Measurements from ENCODE around the gene PRRC2B. TPM values are rescaled to one million over a fixed set of nuclear protein-coding genes. Genes with fewer than 3 reads are reported as not detected.
"Not testable (repeated sequence)": the region's sequence is repeated elsewhere in the genome, so short reads cannot be mapped to it uniquely, and the experiment has no call there.

Gene PRRC2B
- total RNA-seq, 2 experiments from 2014 or later, result 157 to 171 TPM

DNA sequence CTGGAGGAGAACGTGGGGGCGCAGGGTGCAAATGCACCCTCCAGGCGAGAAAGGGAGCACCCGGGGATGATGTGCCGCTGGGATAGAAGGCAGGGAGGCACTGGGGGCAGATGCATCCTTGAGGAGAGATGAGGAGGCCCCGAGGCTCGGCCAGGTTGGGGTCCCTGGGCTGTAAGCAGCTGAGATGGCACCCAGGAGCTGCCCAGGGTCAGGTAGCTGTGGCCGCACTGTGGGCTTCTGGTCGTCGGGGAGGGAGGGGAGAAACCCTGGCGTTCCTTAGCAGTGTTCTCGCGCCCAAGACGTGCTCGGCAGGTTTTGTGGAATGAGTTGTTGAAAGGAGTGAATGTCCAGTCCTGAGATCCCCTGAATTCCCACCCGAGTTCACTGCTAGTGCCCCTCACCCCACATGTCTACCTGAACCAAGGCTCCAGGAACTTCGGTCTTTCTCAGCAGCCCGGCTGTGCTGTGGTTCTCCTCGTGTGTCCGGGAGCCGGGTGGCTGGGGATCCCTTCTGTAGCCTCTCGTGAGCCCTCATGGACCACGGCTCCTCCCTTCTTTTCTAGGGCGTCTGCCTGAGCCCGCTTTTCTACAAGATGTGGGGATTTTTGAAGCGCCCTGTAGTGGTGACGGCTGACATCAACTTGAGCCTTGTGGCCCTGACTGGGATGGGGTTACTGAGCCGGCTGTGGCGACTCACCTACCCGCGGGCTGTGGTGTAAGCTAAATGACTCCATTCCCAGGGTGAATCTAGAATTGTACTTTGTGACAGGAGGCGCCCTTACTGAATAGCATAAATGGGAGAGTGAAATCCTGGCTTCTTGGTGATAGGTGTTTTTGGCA, 110.0 kb downstream of the PRRC2B start:
- peaks cover 50% of the 10 kb centered on the region for H3K4me1 Mint-ChIP-seq (ENCODE audit: low read depth)
- H3K27ac Mint-ChIP-seq, result peak overlapping the region; percentile 77
- H3K27me3 Mint-ChIP-seq (ENCODE audit: low read depth), result no peaks in the 10 kb centered on the region
- H3K4me3 Mint-ChIP-seq, result peak overlapping the region; percentile 98
- DNase-seq, result peak; percentile 89
- intact Hi-C loops (cut with micrococcal nuclease), result loop anchor here (1.0 to 5.0 kb wide), 9 partner anchors 27 to 379 kb away; partner anchors contain the start of genes FAM78A, NUP214 and UCK1
- no peaks in the 10 kb centered on the region for H3K9me3 Mint-ChIP-seq
- H3K36me3 Mint-ChIP-seq (ENCODE audit: low read depth), result peaks cover 10% of the 10 kb centered on the region
- CTCF ChIA-PET, result interaction anchor here (1.1 to 1.9 kb wide), 2 partner anchors 153 to 228 kb away, joined by 3 to 12 read pairs; no protein-coding TSS in a partner anchor

GRCh38 chr9:131505012-131505411, 111.1 kb downstream of the PRRC2B start:
- no peak overlapping the region for H3K4me3 Mint-ChIP-seq
- CTCF ChIA-PET, result interaction anchor here (0.6 kb wide), 1 partner anchor 76 kb away, joined by 4 read pairs; no protein-coding TSS in a partner anchor
- intact Hi-C loops (cut with micrococcal nuclease), result no loop called here
- H3K27ac Mint-ChIP-seq, result no peak overlapping the region
- no peaks in the 10 kb centered on the region for H3K9me3 Mint-ChIP-seq
- H3K4me1 Mint-ChIP-seq (ENCODE audit: low read depth), result peaks cover 39% of the 10 kb centered on the region
- DNase-seq, result no peak
- no peaks in the 10 kb centered on the region for H3K27me3 Mint-ChIP-seq (ENCODE audit: low read depth)
- peaks cover 11% of the 10 kb centered on the region for H3K36me3 Mint-ChIP-seq (ENCODE audit: low read depth)

- CTCF ChIA-PET, result no interaction called here
- Mint-ChIP-seq H3K27ac (no peak overlapping the region), H3K36me3 (ENCODE audit: low read depth) (peaks cover 18% of the 10 kb centered on the region), H3K4me1 (ENCODE audit: low read depth) (no peaks in the 10 kb centered on the region), H3K4me3 (no peak overlapping the region), H3K27me3 (ENCODE audit: low read depth) (no peaks in the 10 kb centered on the region), H3K9me3 (no peaks in the 10 kb centered on the region)
- intact Hi-C loops (cut with micrococcal nuclease), result no loop called here
- DNase-seq, result no peak
Observed at GRCh38 chr9:131511416-131511815, 117.5 kb downstream of the PRRC2B start.

- Mint-ChIP-seq H3K27me3 (ENCODE audit: low read depth) (no peaks in the 10 kb centered on the region), H3K36me3 (ENCODE audit: low read depth) (peaks cover 18% of the 10 kb centered on the region), H3K4me1 (ENCODE audit: low read depth) (no peaks in the 10 kb centered on the region), H3K4me3 (no peak overlapping the region), H3K27ac (no peak overlapping the region), H3K9me3 (no peaks in the 10 kb centered on the region)
- intact Hi-C loops (cut with micrococcal nuclease), result no loop called here
- DNase-seq, result no peak
- CTCF ChIA-PET, result interaction anchor here (0.5 kb wide), 1 partner anchor 32 kb away, joined by 3 read pairs; no protein-coding TSS in a partner anchor
Observed at GRCh38 chr9:131511880-131512279, 118.0 kb downstream of the PRRC2B start.

DNA sequence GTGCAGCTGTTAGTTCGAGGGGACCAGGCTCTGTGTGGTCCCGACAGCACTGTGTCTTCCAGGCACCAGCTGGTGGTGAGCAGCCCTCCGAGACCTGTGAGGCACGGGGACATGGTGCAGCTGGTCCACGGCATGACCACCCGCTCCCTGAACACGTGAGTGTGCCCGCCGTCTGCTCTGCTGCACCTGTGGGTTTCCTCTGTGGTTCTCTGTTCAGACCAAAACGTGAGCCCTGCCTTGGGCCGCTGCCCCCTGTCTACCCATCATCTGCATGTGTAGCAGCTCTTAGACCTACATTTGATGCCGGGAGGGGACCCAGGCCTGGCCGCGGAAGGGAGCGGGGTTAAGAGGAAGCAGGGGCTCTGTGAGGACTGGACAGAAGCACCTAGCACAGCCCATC, 119.3 kb downstream of the PRRC2B start:
- intact Hi-C loops (cut with micrococcal nuclease), result no loop called here
- peaks cover 18% of the 10 kb centered on the region for H3K36me3 Mint-ChIP-seq (ENCODE audit: low read depth)
- no peak overlapping the region for H3K4me3 Mint-ChIP-seq
- no peaks in the 10 kb centered on the region for H3K9me3 Mint-ChIP-seq
- no peaks in the 10 kb centered on the region for H3K4me1 Mint-ChIP-seq (ENCODE audit: low read depth)
- H3K27me3 Mint-ChIP-seq (ENCODE audit: low read depth), result no peaks in the 10 kb centered on the region
- H3K27ac Mint-ChIP-seq, result no peak overlapping the region
- no peak for DNase-seq
- CTCF ChIA-PET, result interaction anchor here (0.7 kb wide), 1 partner anchor 849 kb away, joined by 3 read pairs; the partner anchor contains the start of gene PRDM12

DNA sequence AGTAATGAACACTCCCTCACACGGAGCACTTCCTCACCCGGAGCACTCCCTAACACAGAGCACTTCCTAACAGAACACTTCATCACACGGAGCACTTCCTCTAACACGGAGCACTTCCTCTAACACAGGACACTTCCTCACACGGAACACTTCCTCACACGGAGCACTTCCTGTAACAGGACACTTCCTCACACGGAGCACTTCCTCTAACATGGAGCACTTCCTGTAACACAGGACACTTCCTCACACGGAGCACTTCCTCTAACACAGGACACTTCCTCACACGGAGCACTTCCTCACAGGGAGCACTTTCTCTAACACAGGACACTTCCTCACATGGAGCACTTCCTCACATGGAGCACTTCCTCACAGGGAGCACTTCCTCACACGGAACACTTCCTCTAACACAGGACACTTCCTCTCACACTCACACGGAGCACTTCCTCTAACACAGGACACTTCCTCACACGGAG, 121.7 kb downstream of the PRRC2B start:
- intact Hi-C loops (cut with micrococcal nuclease); DNase-seq; H3K9me3 Mint-ChIP-seq; H3K27ac Mint-ChIP-seq; H3K4me3 Mint-ChIP-seq; CTCF ChIA-PET; H3K4me1 Mint-ChIP-seq (ENCODE audit: low read depth); H3K27me3 Mint-ChIP-seq (ENCODE audit: low read depth): not testable (repeated sequence)
- peaks cover 12% of the 10 kb centered on the region for H3K36me3 Mint-ChIP-seq (ENCODE audit: low read depth)

- CTCF ChIA-PET, result no interaction called here
- intact Hi-C loops (cut with micrococcal nuclease), result no loop called here
- Mint-ChIP-seq H3K36me3 (ENCODE audit: low read depth) (peaks cover 12% of the 10 kb centered on the region), H3K9me3 (no peaks in the 10 kb centered on the region), H3K4me3 (no peak overlapping the region), H3K27me3 (ENCODE audit: low read depth) (no peaks in the 10 kb centered on the region), H3K4me1 (ENCODE audit: low read depth) (no peaks in the 10 kb centered on the region), H3K27ac (no peak overlapping the region)
- DNase-seq, result no peak
Observed at GRCh38 chr9:131516100-131516499, 122.2 kb downstream of the PRRC2B start.

- H3K36me3 Mint-ChIP-seq (ENCODE audit: low read depth), result peaks cover 7% of the 10 kb centered on the region
- H3K4me3 Mint-ChIP-seq, result no peak overlapping the region
- intact Hi-C loops (cut with micrococcal nuclease), result no loop called here
- H3K27me3 Mint-ChIP-seq (ENCODE audit: low read depth), result no peaks in the 10 kb centered on the region
- H3K27ac Mint-ChIP-seq, result no peak overlapping the region
- no peaks in the 10 kb centered on the region for H3K9me3 Mint-ChIP-seq
- CTCF ChIA-PET, result no interaction called here
- no peaks in the 10 kb centered on the region for H3K4me1 Mint-ChIP-seq (ENCODE audit: low read depth)
- DNase-seq, result no peak
Observed at GRCh38 chr9:131516930-131517329, 123.0 kb downstream of the PRRC2B start.

GRCh38 chr9:131517761-131518190, 123.9 kb downstream of the PRRC2B start:
- H3K27ac Mint-ChIP-seq, result no peak overlapping the region
- H3K4me3 Mint-ChIP-seq, result no peak overlapping the region
- intact Hi-C loops (cut with micrococcal nuclease), result no loop called here
- H3K4me1 Mint-ChIP-seq (ENCODE audit: low read depth), result no peaks in the 10 kb centered on the region
- DNase-seq, result no peak
- CTCF ChIA-PET, result no interaction called here
- H3K36me3 Mint-ChIP-seq (ENCODE audit: low read depth), result peaks cover 7% of the 10 kb centered on the region
- H3K27me3 Mint-ChIP-seq (ENCODE audit: low read depth), result no peaks in the 10 kb centered on the region
- H3K9me3 Mint-ChIP-seq, result no peaks in the 10 kb centered on the region

DNA sequence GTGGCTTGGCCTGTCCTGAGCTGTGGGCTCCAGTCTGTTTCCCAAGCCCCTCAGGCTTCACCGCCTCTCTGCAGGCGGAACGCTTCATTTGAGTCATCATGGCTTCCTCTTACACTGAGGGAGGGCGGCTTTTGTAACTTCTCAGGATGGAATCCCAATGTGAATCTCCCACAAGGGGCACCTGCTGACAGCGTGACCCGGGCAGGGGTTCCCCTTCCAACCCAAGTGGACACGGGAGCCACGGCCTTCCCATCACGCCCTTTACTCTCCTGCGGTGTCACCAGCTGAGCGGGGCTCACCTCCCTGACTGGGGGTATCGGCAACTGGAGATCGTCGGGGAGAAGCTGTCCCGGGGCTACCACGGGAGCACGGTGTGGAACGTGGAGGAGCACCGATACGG, 124.7 kb downstream of the PRRC2B start:
- H3K36me3 Mint-ChIP-seq (ENCODE audit: low read depth), result peaks cover 5% of the 10 kb centered on the region
- intact Hi-C loops (cut with micrococcal nuclease), result no loop called here
- CTCF ChIA-PET, result interaction anchor here (0.6 kb wide), 1 partner anchor 42 kb away, joined by 4 read pairs; no protein-coding TSS in a partner anchor

DNA sequence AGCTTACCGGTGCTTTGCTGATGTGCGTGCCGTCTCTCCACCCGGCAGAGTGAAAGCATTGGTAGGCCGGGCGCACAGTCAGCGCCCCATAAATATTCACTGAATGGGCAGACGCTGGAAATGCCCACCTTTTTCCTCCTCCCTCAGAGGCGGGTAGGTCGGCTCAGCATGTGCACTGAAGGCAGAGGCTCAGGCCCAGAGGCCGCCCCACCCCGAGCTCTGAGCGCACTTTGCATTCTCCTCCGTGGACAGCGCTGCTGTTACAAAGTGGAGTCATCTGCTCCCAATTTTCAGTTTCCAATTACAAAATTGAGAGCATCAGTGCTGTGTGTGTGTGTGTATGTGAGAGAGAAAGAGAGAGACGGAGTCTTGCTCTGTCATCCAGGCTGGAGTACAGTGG, 126.6 kb downstream of the PRRC2B start:
- CTCF ChIA-PET, result no interaction called here
- DNase-seq, result no peak

More for the DNA sequence above, 124.7 kb downstream of the PRRC2B start:
- H3K27ac Mint-ChIP-seq, result no peak overlapping the region
- no peaks in the 10 kb centered on the region for H3K9me3 Mint-ChIP-seq
- no peaks in the 10 kb centered on the region for H3K27me3 Mint-ChIP-seq (ENCODE audit: low read depth)
- no peaks in the 10 kb centered on the region for H3K4me1 Mint-ChIP-seq (ENCODE audit: low read depth)
- no peak for DNase-seq
- H3K4me3 Mint-ChIP-seq, result no peak overlapping the region

DNA sequence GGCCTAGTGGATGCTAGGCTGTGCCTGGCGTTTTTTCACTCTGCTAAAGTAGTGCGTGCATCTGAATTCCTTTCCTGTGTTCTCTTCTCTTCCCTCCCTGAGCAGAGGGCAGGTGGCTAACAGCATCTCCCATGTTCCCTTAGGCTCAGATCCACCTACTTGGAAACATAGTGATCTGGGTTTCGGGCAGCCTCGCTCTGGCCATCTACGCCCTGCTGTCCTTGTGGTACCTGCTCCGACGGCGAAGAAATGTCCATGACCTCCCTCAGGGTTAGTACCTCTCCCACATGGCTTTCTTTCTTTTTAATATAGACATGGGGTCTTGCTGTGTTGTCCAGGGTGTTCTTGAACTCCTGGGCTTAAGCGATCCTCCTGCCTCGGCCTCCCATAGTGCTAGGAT, 127.3 kb downstream of the PRRC2B start:
- peaks cover 9% of the 10 kb centered on the region for H3K36me3 Mint-ChIP-seq (ENCODE audit: low read depth)
- DNase-seq, result no peak
- intact Hi-C loops (cut with micrococcal nuclease), result no loop called here
- CTCF ChIA-PET, result no interaction called here
- no peaks in the 10 kb centered on the region for H3K27me3 Mint-ChIP-seq (ENCODE audit: low read depth)
- H3K27ac Mint-ChIP-seq, result no peak overlapping the region
- H3K9me3 Mint-ChIP-seq, result no peaks in the 10 kb centered on the region
- no peaks in the 10 kb centered on the region for H3K4me1 Mint-ChIP-seq (ENCODE audit: low read depth)
- H3K4me3 Mint-ChIP-seq, result no peak overlapping the region

More for the DNA sequence above, 126.6 kb downstream of the PRRC2B start:
- no peak overlapping the region for H3K4me3 Mint-ChIP-seq
- H3K36me3 Mint-ChIP-seq (ENCODE audit: low read depth), result peaks cover 7% of the 10 kb centered on the region
- no peaks in the 10 kb centered on the region for H3K4me1 Mint-ChIP-seq (ENCODE audit: low read depth)
- H3K27ac Mint-ChIP-seq, result no peak overlapping the region
- H3K9me3 Mint-ChIP-seq, result no peaks in the 10 kb centered on the region
- intact Hi-C loops (cut with micrococcal nuclease), result no loop called here
- no peaks in the 10 kb centered on the region for H3K27me3 Mint-ChIP-seq (ENCODE audit: low read depth)

DNA sequence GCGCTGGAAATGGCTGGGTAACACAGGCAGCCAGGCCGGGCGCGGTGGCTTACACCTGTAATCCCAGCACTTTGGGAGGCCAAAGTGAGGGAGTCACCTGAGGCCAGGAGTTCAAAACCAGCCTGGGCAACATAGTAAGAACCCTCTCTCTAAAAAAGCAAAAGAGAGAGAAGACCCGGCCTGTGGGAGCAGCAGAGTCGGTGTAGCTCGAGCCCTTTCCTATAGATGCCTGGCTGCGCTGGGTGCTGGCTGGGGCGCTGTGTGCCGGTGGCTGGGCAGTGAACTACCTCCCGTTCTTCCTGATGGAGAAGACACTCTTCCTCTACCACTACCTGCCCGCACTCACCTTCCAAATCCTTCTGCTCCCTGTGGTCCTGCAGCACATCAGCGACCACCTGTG, 127.9 kb downstream of the PRRC2B start:
- Mint-ChIP-seq H3K9me3 (no peaks in the 10 kb centered on the region), H3K36me3 (ENCODE audit: low read depth) (peaks cover 12% of the 10 kb centered on the region), H3K27me3 (ENCODE audit: low read depth) (no peaks in the 10 kb centered on the region), H3K4me1 (ENCODE audit: low read depth) (no peaks in the 10 kb centered on the region), H3K4me3 (no peak overlapping the region), H3K27ac (no peak overlapping the region)
- intact Hi-C loops (cut with micrococcal nuclease), result no loop called here
- CTCF ChIA-PET, result no interaction called here
- no peak for DNase-seq

Data from activated naive CD4-positive, alpha-beta T cell treated with anti-CD3 and anti-CD28 coated beads for 36 hours (primary cell).